GM12878 (cell line): Measurements from ENCODE around the gene NEU1. TPM values are rescaled to one million over a fixed set of nuclear protein-coding genes. Genes with fewer than 3 reads are reported as not detected.
"Not testable (repeated sequence)": the region's sequence is repeated elsewhere in the genome, so short reads cannot be mapped to it uniquely, and the experiment has no call there.

Source experiments
- ATAC-seq: fragments of 200-7000 bp; cut with Tn5 transposase; 3 replicates; pipeline ENCODE4 v1.9.1; 2020; ENCODE audit warnings: mild to moderate bottlenecking, moderate library complexity
- BruUV-seq: library from RNA; stranded (reverse); fragments of 400-500 nt; replicated peaks from 2 replicates; lab custom pipeline; 2021; lab: Mats Ljungman, UMichigan
- CTCF ChIA-PET: fragments of 300-600 bp; sonication (Branson Sonifier 250); formaldehyde crosslinking; extraction: SDS; loops from one replicate; lab custom pipeline; 2021; ENCODE audit warnings: inconsistent platforms; lab: Yijun Ruan, JAX
- POLR2A ChIA-PET: fragments of 350-600 bp; formaldehyde crosslinking; extraction: SDS; loops from one replicate; lab custom pipeline; 2021; ENCODE audit warnings: inconsistent platforms; lab: Charles Lee
- RAD21 ChIA-PET: fragments of 300-600 bp; sonication (Branson Sonifier 250); formaldehyde crosslinking; loops from one replicate; lab custom pipeline; 2023; ENCODE audit warnings: antibody characterized with exemption; ENCODE audit not compliant: unreplicated experiment; lab: Charles Lee
- SMC1A ChIA-PET: fragments of 300-600 bp; sonication (Branson Sonifier 250); formaldehyde crosslinking; loops from one replicate; lab custom pipeline; 2023; ENCODE audit not compliant: unreplicated experiment, uncharacterized antibody; lab: Charles Lee
- DNase-seq: peaks from one replicate; pipeline ENCODE4 v3.0.0-alpha.2; 2011; ENCODE audit warnings: low read depth, low spot score
- FAIRE-seq: peaks from 3 replicates; lab custom pipeline; 2011; peaks lifted over from hg19 to GRCh38; lab: Jason Lieb, UNC
- H2AFZ ChIP-seq: 2 replicates; pipeline ENCODE4 v1.6.0; 2011; ENCODE audit warnings: low read depth, low read length, control low read depth; ENCODE audit not compliant: control insufficient read depth
- H3K27ac ChIP-seq: 2 replicates; pipeline ENCODE4 v1.5.1; 2011; ENCODE audit warnings: control low read depth; ENCODE audit not compliant: control insufficient read depth, insufficient read depth
- H3K27me3 ChIP-seq, 2 experiments: replicated peaks in 1 of 2; 2 replicates each; pipeline versions ENCODE4 v1.6.0 to v1.6.1; 2011; ENCODE audit warnings: low read length in 1 of 2; ENCODE audit not compliant: control insufficient read depth in 2 of 2, insufficient read depth in 2 of 2
- H3K36me3 ChIP-seq, 2 experiments: 2 replicates each; pipeline ENCODE4 v1.5.1; 2011; ENCODE audit warnings: low read length in 1 of 2; ENCODE audit not compliant: control insufficient read depth in 2 of 2, insufficient read depth in 2 of 2
- H3K4me1 ChIP-seq: 2 replicates; pipeline ENCODE4 v1.6.1; 2011; ENCODE audit warnings: mild to moderate bottlenecking, low read length, moderate library complexity, mixed read lengths; ENCODE audit not compliant: control insufficient read depth, insufficient read depth
- H3K4me2 ChIP-seq: 2 replicates; pipeline ENCODE4 v1.6.0; 2011; ENCODE audit warnings: control low read depth; ENCODE audit not compliant: control insufficient read depth, insufficient read depth
- H3K4me3 ChIP-seq: fragments of 200-600 bp; sonication (generic); 2 replicates; pipeline ENCODE4 v1.5.1; 2016
- H3K79me2 ChIP-seq: 2 replicates; pipeline ENCODE4 v1.6.0; 2011; ENCODE audit warnings: low read length; ENCODE audit not compliant: control insufficient read depth, insufficient read depth
- H3K9ac ChIP-seq: 2 replicates; pipeline ENCODE4 v1.8.0; 2011; ENCODE audit warnings: low read length, control low read depth, mixed read lengths; ENCODE audit not compliant: control insufficient read depth, insufficient read depth
- H3K9me3 ChIP-seq: replicated peaks from 3 replicates; pipeline ENCODE4 v1.5.1; 2011; ENCODE audit warnings: mild to moderate bottlenecking, low read length; ENCODE audit not compliant: control insufficient read depth, insufficient read depth
- H4K20me1 ChIP-seq: 2 replicates; pipeline ENCODE4 v1.6.0; 2011; ENCODE audit not compliant: control insufficient read depth, insufficient read depth
- IRF3 ChIP-seq: fragments of 450-650 bp; IDR thresholded peaks from 2 replicates; pipeline ENCODE4 v1.6.1; 2014; ENCODE audit warnings: mild to moderate bottlenecking
- PKNOX1 ChIP-seq: fragments of 450-650 bp; IDR thresholded peaks from 2 replicates; pipeline ENCODE4 v1.6.1; 2016; ENCODE audit warnings: mild to moderate bottlenecking
- RUNX3 ChIP-seq: IDR thresholded peaks from 2 replicates; pipeline ENCODE4 v1.6.1; 2012; ENCODE audit warnings: low read length, inconsistent platforms
- SUPT20H ChIP-seq: IDR thresholded peaks from 2 replicates; pipeline ENCODE4 v1.6.1; 2011; ENCODE audit warnings: low read depth, mild to moderate bottlenecking, low read length, moderate library complexity, borderline replicate concordance; ENCODE audit not compliant: control insufficient read depth
- WGBS: methylation state at CpG from one replicate; pipeline ENCODE4 v1.1.6; 2016; ENCODE audit warnings: low lambda C conversion rate; ENCODE audit not compliant: insufficient replicate concordance, insufficient coverage; ENCODE audit errors: missing lambda C conversion rate; 5-methylcytosine and 5-hydroxymethylcytosine counted together
- in situ Hi-C: fragments of 300-500 bp; cut with MboI; formaldehyde crosslinking; loops from 9 replicates; pipeline ENCODE4 v1.14.3; 2018; ENCODE audit warnings: mixed read lengths
- intact Hi-C: fragments of 100-400 bp; cut with micrococcal nuclease; formaldehyde crosslinking; loops from one replicate; pipeline ENCODE4 v1.14.2; 2022; ENCODE audit not compliant: unreplicated experiment
- polyA plus RNA-seq, 11 experiments: library from polyadenylated mRNA; depleted of rRNA in 4 of 11; unstranded in 6 of 11; stranded (reverse) in 5 of 11; fragments of >200 nt; fragmentation: Nextera tagmentation in 4 of 11; fragmentation: Illumina TruSeq in 1 of 11; extraction: Ambion mirVana in 4 of 11; extraction: Trizol in 1 of 11; gene quantifications; 1 replicate in 1 of 11; 2 replicates in 10 of 11; pipeline versions ENCODE4 v1.2.1 to v1.2.3, GENCODE V29; 2011 to 2016; ENCODE audit warnings: inconsistent platforms in 2 of 11, missing spikeins in 2 of 11, low read depth in 1 of 11
- total RNA-seq, 4 experiments: library from RNA; depleted of rRNA in 3 of 4; stranded (reverse); fragments of >200 nt in 3 of 4; fragmentation: Illumina TruSeq in 1 of 4; extraction: Trizol in 1 of 4; gene quantifications; 2 replicates each; pipeline versions ENCODE4 v1.2.1 to v1.2.3, GENCODE V29; 2013 to 2021

Gene NEU1
- total and polyA plus RNA-seq, 10 of the 15 experiments (the other 5 are each of a cell fraction or from before 2014, with no cell fraction given): 7.2 to 26.9 (median 21.6) TPM

GRCh38 chr6:31869343-31869742 lies 6.7 kb upstream of the NEU1 start (continued):
- TF ChIP-seq RUNX3 (no peak), SUPT20H (no peak), IRF3 (no peak), PKNOX1 (no peak)

GRCh38 chr6:31868658-31868971 lies 6.0 kb upstream of the NEU1 start:
- H3K4me3 ChIP-seq: not testable (repeated sequence)

More at GRCh38 chr6:31868658-31868971, 6.0 kb upstream of the NEU1 start:
- H3K36me3 ChIP-seq, H3K27me3 ChIP-seq, DNase-seq, H3K9ac ChIP-seq, in situ Hi-C loops, H3K4me2 ChIP-seq, H3K79me2 ChIP-seq, H3K27ac ChIP-seq, FAIRE-seq, H3K9me3 ChIP-seq, BruUV-seq, H3K4me1 ChIP-seq, POLR2A ChIA-PET, H2AFZ ChIP-seq, ATAC-seq, intact Hi-C loops, H4K20me1 ChIP-seq: not testable (repeated sequence)
- CTCF ChIA-PET: interaction anchor here (1.4 to 1.6 kb wide), 2 partner anchors 77 kb away, joined by 3 to 5 read pairs; partner anchors contain the start of gene CFB
- RAD21 ChIA-PET: interaction anchor here (0.6 kb wide), 1 partner anchor 316 kb away, joined by 7 read pairs; no protein-coding TSS in a partner anchor
- SMC1A ChIA-PET: interaction anchor here (1.1 kb wide), 1 partner anchor 325 kb away, joined by 4 read pairs; no protein-coding TSS in a partner anchor
- WGBS: 100% methylated on average over 1 of the region's 1 CpG
